ENCODE measurements around the gene SCNN1A. TPM values are rescaled to one million over a fixed set of nuclear protein-coding genes. Genes with fewer than 3 reads are reported as not detected.

SCNN1A gene
- total and polyA plus RNA-seq, 2 of the 13 experiments (the other 11 are each of a cell fraction or from before 2014, with no cell fraction given), result 1.5 to 14.6 TPM

GRCh38 chr12:6383572-6384498 is 8.5 kb upstream of the SCNN1A start, which contains the start of gene LTBR (continued):
- TF ChIP-seq ZNF160 (CRISPR knock-in tag; IDR thresholded peaks at IDR 0.05) (peak; percentile 58; the same call in 1 of the 2 replicates), RBM22 (optimal IDR thresholded peaks at IDR 0.05; ENCODE audit: low read length) (no peak), DR1 (CRISPR knock-in tag; IDR thresholded peaks at IDR 0.05) (peak; percentile 87), ZFAT (CRISPR knock-in tag; conservative IDR thresholded peaks at IDR 0.05) (no peak; the same call in 1 of the 2 replicates), ZNF260 (CRISPR knock-in tag; IDR thresholded peaks at IDR 0.05; ENCODE audit: borderline replicate concordance, low read depth) (no peak), CREBL2 (CRISPR knock-in tag; IDR thresholded peaks at IDR 0.05; ENCODE audit: borderline replicate concordance) (peak; percentile 76), SRY (CRISPR knock-in tag; IDR thresholded peaks at IDR 0.05) (peak; percentile 92), ATF2 (CRISPR knock-in tag; IDR thresholded peaks at IDR 0.05) (peak; percentile 53), FOXP1 (IDR thresholded peaks at IDR 0.05) (no peak), FOXP1 (CRISPR knock-in tag; IDR thresholded peaks at IDR 0.05) (0 out of 2 replicates have a peak, but pooled peaks have one; percentile 37), ZBTB7B (CRISPR knock-in tag; IDR thresholded peaks at IDR 0.05) (peak; percentile 70), ZNF670 (CRISPR knock-in tag; IDR thresholded peaks at IDR 0.05; ENCODE audit: borderline replicate concordance) (peak; percentile 69; the same call in 1 of the 2 replicates), ZNF33B (CRISPR knock-in tag; IDR thresholded peaks at IDR 0.05) (peak; percentile 78; the same call in 1 of the 2 replicates), ETV5 (CRISPR knock-in tag; IDR thresholded peaks at IDR 0.05; ENCODE audit: borderline replicate concordance) (peak; percentile 93), ZNF446 (CRISPR knock-in tag; IDR thresholded peaks at IDR 0.05) (peak; percentile 87), HNF4A (CRISPR knock-in tag; IDR thresholded peaks at IDR 0.05) (no peak), SRSF9 (IDR thresholded peaks at IDR 0.05; ENCODE audit: borderline replicate concordance, insufficient read depth, low read depth, low read length, poor library complexity, severe bottlenecking) (no peak), ZNF547 (CRISPR knock-in tag; IDR thresholded peaks at IDR 0.05) (peak; percentile 79), ZBTB10 (CRISPR knock-in tag; IDR thresholded peaks at IDR 0.05; ENCODE audit: borderline replicate concordance) (0 out of 2 replicates have a peak, but pooled peaks have one; percentile 64), ZC3H4 (CRISPR knock-in tag; IDR thresholded peaks at IDR 0.05; ENCODE audit: borderline replicate concordance) (peak; percentile 81; the same call in 1 of the 2 replicates), HIVEP1 (CRISPR knock-in tag; IDR thresholded peaks at IDR 0.05) (peak; percentile 75; the same call in 1 of the 2 replicates), CREM (IDR thresholded peaks at IDR 0.05) (no peak), CREM (CRISPR knock-in tag; IDR thresholded peaks at IDR 0.05) (no peak), ZNF24 (IDR thresholded peaks at IDR 0.05) (no peak), TOPORS (CRISPR knock-in tag; IDR thresholded peaks at IDR 0.05) (peak; percentile 96), NFE2 (CRISPR knock-in tag; IDR thresholded peaks at IDR 0.05) (peak; percentile 9; the same call in 1 of the 2 replicates), RBFOX2 (IDR thresholded peaks at IDR 0.05; ENCODE audit: low read depth, low read length) (peak; percentile 97), NFRKB (IDR thresholded peaks at IDR 0.05) (no peak)

Measured in HepG2 (cell line).